Panc1 (cell line): Measurements from ENCODE around the gene UBE2Q2. TPM values are rescaled to one million over a fixed set of nuclear protein-coding genes. Genes with fewer than 3 reads are reported as not detected.

Experiments used
- ATAC-seq: fragments of 200-7000 bp; cut with Tn5 transposase; 2 replicates; pipeline ENCODE4 v1.9.1; 2020; ENCODE audit warnings: mild to moderate bottlenecking, moderate library complexity
- BruUV-seq: library from RNA; stranded (reverse); fragments of 400-500 nt; replicated peaks from 2 replicates; lab custom pipeline; 2021; lab: Mats Ljungman, UMichigan
- CTCF ChIA-PET: fragments of 300-600 bp; sonication (Branson Sonifier 250); formaldehyde crosslinking; loops from one replicate; lab custom pipeline; 2022; ENCODE audit warnings: antibody characterized with exemption; lab: Charles Lee
- POLR2A ChIA-PET: fragments of 300-600 bp; sonication (Branson Sonifier 250); formaldehyde crosslinking; loops from one replicate; lab custom pipeline; 2022; ENCODE audit warnings: antibody characterized with exemption; lab: Charles Lee
- DNase-seq: peaks from one replicate; pipeline ENCODE4 v3.0.0-alpha.2; 2010; ENCODE audit warnings: low read depth, low spot score
- H3K27ac ChIP-seq: 2 replicates; pipeline ENCODE4 v1.5.1; 2011; ENCODE audit warnings: mild to moderate bottlenecking, low read length, inconsistent platforms
- H3K27me3 ChIP-seq: fragments of 200-500 bp; sonication (Bioruptor generic); 2 replicates; pipeline ENCODE4 v1.6.0; 2014; ENCODE audit warnings: low read length, inconsistent platforms; ENCODE audit not compliant: control insufficient read depth, insufficient read depth
- H3K36me3 ChIP-seq: fragments of 200-500 bp; sonication (Bioruptor generic); 2 replicates; pipeline ENCODE4 v1.5.1; 2014; ENCODE audit warnings: inconsistent platforms, mild to moderate bottlenecking, low read length, moderate library complexity; ENCODE audit not compliant: control insufficient read depth, insufficient read depth
- H3K4me1 ChIP-seq: 2 replicates; pipeline ENCODE4 v1.5.1; 2011; ENCODE audit warnings: inconsistent platforms, mild to moderate bottlenecking, low read length, moderate library complexity; ENCODE audit not compliant: control insufficient read depth, insufficient read depth
- H3K4me3 ChIP-seq, 2 experiments: 2 replicates each; pipeline ENCODE4 v1.5.1; 2011 to 2012; ENCODE audit warnings: low read depth in 2 of 2, low read length in 2 of 2, mild to moderate bottlenecking in 2 of 2, inconsistent platforms in 1 of 2, moderate library complexity in 1 of 2
- H3K9me3 ChIP-seq: fragments of 200-500 bp; sonication (Bioruptor generic); 2 replicates; pipeline ENCODE4 v1.5.1; 2014; ENCODE audit warnings: low read depth, mild to moderate bottlenecking, inconsistent platforms, low read length, moderate library complexity; ENCODE audit not compliant: control insufficient read depth, insufficient read depth
- CTCF ChIP-seq: fragments of 450-650 bp; IDR thresholded peaks from 2 replicates; pipeline ENCODE4 v1.5.1; 2017; ENCODE audit warnings: mild to moderate bottlenecking
- POLR2AphosphoS5 ChIP-seq: IDR thresholded peaks from 2 replicates; pipeline ENCODE4 v1.6.1; 2012; ENCODE audit warnings: mild to moderate bottlenecking, low read depth, low read length, moderate library complexity
- REST ChIP-seq, 2 experiments: IDR thresholded peaks; 2 replicates each; pipeline ENCODE4 v1.6.1; 2011 to 2012; ENCODE audit warnings: low read depth in 2 of 2, control low read depth in 1 of 2, low read length in 1 of 2, mild to moderate bottlenecking in 1 of 2, moderate library complexity in 1 of 2; ENCODE audit not compliant: insufficient read depth in 1 of 2
- SIN3A ChIP-seq: IDR thresholded peaks from 2 replicates; pipeline ENCODE4 v1.6.1; 2012; ENCODE audit warnings: low read depth, mild to moderate bottlenecking, low read length, moderate library complexity, borderline replicate concordance; ENCODE audit not compliant: insufficient read depth
- TCF7L2 ChIP-seq: IDR thresholded peaks from 2 replicates; pipeline ENCODE4 v1.6.1; 2011; ENCODE audit warnings: mild to moderate bottlenecking, low read depth, low read length, inconsistent platforms
- in situ Hi-C: cut with HindIII; loops from 2 replicates; pipeline ENCODE4 v1.10.0; 2016; ENCODE audit warnings: low sequenced_read_pairs, low pct_unique_long_range_greater_than_20kb
- intact Hi-C: fragments of 100-400 bp; cut with micrococcal nuclease; formaldehyde crosslinking; loops from one replicate; pipeline ENCODE4 v1.10.0; 2022; ENCODE audit not compliant: unreplicated experiment
- total RNA-seq: library from RNA; stranded (reverse); gene quantifications from one replicate; pipeline ENCODE4 v1.2.1, GENCODE V29; 2021; ENCODE audit not compliant: unreplicated experiment

The UBE2Q2 gene
- total RNA-seq, 1 experiment from 2014 or later, result 39.2 TPM

DNA sequence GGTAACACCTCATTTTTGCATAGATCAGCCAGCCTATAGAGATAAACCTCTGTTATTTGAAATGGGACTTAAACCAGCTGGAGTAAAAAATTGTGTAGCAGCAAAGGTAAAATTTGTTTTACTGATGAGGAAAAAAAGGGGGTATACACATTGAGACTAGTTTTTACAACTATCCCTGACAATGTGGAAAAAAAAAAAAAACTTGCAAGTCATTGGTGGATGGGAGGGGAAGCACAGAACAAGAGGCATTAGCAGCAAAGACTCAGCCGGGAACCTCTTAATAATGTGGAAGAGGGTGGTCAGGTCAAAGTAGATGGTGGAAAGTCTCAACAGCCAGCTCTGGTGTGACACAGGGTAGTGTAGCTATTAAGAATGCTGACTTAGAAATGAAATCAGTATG, 74.9 kb downstream of the UBE2Q2 start:
- in situ Hi-C loops (no loop called here), intact Hi-C loops (no loop called here)
- no peaks in the 10 kb centered on the region for H3K4me1 ChIP-seq
- no peak overlapping the region for H3K4me3 ChIP-seq
- ATAC-seq (no peak), DNase-seq (no peak)
- no peaks in the 10 kb centered on the region for H3K27me3 ChIP-seq
- no peak for TF ChIP-seq REST (IDR thresholded peaks at IDR 0.05; ENCODE audit: insufficient read depth in 1 of 2, low read depth in 2 of 2, low read length in 1 of 2)
- no peak for TF ChIP-seq POLR2AphosphoS5
- no peak for TF ChIP-seq CTCF
- no peak for TF ChIP-seq SIN3A
- no peak for TF ChIP-seq TCF7L2
- ChIA-PET CTCF (no interaction called here), POLR2A (interaction anchor here (0.6 kb wide), 1 partner anchor 47 kb away, joined by 10 read pairs; no protein-coding TSS in a partner anchor)
- H3K27ac ChIP-seq, result no peak overlapping the region
- H3K9me3 ChIP-seq, result no peaks in the 10 kb centered on the region
- no TSS peak for BruUV-seq
- peaks cover 16% of the 10 kb centered on the region; the same call in 1 of the 2 replicates for H3K36me3 ChIP-seq

DNA sequence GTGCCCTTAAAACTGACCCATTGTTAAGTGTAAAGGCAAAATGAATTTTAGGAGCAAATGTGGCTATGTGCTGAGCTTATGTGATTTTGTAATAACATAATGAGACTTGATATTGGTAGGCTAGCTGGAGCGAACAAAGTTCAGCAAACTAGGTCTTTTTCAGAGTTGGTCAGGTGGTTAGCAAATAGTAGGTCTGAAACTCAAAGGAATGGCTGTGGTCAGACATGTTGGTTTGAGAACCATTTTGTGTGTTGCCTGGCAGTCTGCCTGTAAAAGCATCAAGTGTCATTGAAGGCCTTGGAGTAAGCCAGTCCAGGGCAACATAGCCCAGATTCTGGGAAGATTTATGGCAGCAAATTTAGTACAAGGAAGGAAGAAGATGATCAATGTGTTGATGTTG, 76.8 kb downstream of the UBE2Q2 start:
- Histone ChIP-seq H3K27ac (no peak overlapping the region), H3K9me3 (no peaks in the 10 kb centered on the region), H3K36me3 (peaks cover 10% of the 10 kb centered on the region; the same call in 1 of the 2 replicates), H3K4me3 (no peak overlapping the region), H3K4me1 (no peaks in the 10 kb centered on the region), H3K27me3 (no peaks in the 10 kb centered on the region)
- TF ChIP-seq POLR2AphosphoS5, result no peak
- TF ChIP-seq TCF7L2, result no peak
- TF ChIP-seq SIN3A, result no peak
- no peak for TF ChIP-seq CTCF
- TF ChIP-seq REST (IDR thresholded peaks at IDR 0.05; ENCODE audit: insufficient read depth in 1 of 2, low read depth in 2 of 2, low read length in 1 of 2), result no peak
- intact Hi-C loops, result loop anchor here (10.0 kb wide), 1 partner anchor 105 kb away; no protein-coding TSS in a partner anchor
- ChIA-PET CTCF (interaction anchor here (0.7 kb wide), 1 partner anchor 190 kb away, joined by 3 read pairs; no protein-coding TSS in a partner anchor), POLR2A (no interaction called here)
- in situ Hi-C loops, result no loop called here
- BruUV-seq, result TSS peak; percentile 11
- DNase-seq (no peak), ATAC-seq (no peak)
